GM18505 (cell line): ENCODE results near the gene ERCC6L2.

ENCODE experiments used
- ATAC-seq: cut with Tn5 transposase; IDR thresholded peaks from one replicate; pipeline ENCODE4 v1.9.1; 2021; ENCODE audit not compliant: unreplicated experiment
- POLR2A ChIP-seq: IDR thresholded peaks from 4 replicates; pipeline ENCODE4 v1.6.1; 2011; ENCODE audit warnings: borderline replicate concordance; ENCODE audit not compliant: insufficient read depth, insufficient read length; ENCODE audit errors: extremely low read depth

The ERCC6L2 gene

DNA sequence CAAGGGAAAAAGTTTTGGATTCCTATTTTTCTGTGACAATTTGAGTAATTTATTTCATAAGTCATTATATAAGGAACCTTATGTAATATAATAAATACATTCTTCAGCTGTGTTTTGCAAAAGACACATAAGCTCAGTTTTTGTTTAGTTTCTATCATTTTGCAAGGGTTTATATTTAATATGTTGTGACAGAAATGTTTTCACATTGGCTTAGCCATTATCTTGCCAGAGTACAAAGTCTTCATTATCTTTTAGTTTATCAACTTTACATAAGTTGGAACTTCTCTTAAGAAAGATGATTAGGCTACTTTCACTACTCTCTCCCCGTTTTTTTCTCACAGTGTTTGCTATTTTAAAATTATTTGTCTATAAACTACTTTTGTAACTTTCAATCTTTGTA lies 54.8 kb downstream of the ERCC6L2 start:
- no peak for ATAC-seq
- TF ChIP-seq POLR2A = no peak

DNA sequence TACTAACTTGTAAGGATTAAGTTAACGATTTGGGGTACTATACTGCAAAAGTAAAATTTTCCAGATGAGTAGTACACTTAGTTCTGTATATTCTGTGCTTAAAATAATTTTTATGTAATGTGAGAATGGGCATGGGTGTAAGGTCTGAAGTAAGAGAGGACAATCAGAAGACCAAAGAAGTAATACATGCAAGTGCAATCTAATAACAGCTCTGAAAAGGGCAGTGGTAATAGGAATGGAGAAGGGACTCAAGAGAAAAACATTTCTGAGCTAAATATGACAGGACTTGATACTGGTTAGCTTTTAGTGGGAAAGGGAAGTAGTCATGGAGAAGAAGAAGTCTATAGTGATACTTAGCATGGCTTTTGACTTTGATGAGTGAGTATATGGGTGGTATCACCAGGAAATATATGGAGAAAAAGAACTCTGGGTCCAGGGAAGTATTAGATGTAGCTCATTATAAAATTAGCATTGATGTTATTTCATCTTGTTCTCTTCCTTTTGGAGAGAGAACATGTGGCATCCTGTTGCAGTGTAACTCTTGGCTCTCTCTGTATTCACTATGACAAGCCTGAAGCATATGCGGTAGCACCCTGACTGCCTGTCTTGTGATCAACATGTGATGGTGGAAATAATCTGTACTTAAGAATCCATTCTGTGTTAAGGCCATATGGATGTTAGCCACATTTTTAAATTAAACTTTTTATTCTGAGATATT lies 60.5 kb downstream of the ERCC6L2 start:
- no peak for TF ChIP-seq POLR2A
- no peak for ATAC-seq

DNA sequence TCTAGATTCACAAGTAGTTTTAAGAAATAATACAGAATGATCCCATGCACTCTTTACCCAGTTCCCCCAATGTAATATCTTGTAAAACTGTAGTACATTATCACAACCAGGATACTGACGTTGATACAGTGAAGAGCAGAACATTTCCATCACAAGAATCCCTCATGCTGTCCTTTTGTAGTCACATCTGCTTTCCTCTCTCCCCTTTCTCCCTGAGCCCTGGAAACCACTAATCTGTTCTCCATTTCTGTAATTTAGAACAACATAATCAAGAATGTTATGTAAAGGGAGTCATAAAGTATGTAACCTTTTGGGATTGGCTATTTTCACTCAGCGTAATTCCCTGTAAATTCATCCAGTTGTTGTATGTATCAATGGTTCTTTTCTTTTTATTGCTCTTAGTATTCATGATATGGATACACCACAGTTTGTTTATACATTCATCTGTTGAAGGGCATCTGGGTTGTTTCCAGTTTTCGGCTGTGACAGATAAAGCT lies 61.1 kb downstream of the ERCC6L2 start:
- ATAC-seq = no peak
- TF ChIP-seq POLR2A = no peak

DNA sequence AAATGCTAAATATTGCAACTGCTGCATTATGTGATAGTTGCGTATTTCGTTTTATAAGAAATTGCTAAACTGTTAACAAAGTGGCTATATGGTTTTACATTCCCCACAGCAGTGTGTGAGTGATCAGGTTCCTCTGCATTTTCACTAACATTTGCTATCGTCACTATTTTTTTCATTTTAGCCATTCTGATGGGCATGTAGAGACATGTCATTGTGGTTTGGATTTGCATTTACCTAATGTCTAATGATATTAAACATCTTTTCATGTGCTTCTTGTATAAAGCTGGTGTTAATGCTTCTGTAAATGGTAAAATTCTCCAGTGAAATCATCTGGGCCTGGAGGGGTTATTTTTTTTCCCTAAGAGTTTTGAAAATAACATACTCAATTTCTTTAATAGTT lies 61.6 kb downstream of the ERCC6L2 start:
- no peak for ATAC-seq
- no peak for TF ChIP-seq POLR2A

DNA sequence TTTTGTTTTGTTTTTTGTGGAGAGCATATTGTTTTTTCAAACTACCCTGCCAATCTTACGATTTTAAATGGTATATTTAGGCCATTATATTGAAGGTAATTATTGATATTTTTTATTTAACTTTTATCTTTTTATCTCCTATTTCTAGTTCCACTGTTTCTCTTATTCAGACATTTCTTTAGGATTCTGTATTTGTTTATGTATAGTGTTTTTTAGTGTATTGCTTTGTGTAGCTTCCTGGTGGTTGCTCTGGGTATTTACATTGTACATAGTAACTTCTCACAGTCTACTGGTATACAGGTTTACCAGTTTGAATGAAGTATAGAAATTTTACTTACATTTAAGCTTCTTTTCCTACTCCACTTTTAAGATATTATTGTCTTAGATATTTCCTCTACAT lies 63.2 kb downstream of the ERCC6L2 start:
- no peak for ATAC-seq

DNA sequence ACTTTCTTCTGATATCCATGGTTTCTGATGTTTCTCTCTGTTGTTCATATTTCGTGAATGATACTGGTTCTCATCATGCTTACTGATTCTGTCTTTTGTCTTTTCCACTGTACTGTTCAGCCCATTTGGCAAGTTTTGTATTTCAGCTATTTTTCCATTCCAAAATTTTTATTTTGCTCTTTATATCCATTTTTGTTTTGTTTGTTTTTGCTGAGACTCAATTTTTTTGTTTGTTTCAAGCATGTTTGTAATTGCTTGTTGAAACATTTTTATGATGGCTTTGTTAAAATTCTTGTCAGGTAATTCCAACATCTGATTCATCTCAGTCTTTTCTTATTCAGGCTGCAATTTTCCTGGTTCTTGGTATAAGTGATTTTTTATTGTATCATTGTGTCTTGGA lies 64.0 kb downstream of the ERCC6L2 start:
- TF ChIP-seq POLR2A = no peak
- ATAC-seq = no peak

More for the DNA sequence above, 63.2 kb downstream of the ERCC6L2 start:
- no peak for TF ChIP-seq POLR2A

DNA sequence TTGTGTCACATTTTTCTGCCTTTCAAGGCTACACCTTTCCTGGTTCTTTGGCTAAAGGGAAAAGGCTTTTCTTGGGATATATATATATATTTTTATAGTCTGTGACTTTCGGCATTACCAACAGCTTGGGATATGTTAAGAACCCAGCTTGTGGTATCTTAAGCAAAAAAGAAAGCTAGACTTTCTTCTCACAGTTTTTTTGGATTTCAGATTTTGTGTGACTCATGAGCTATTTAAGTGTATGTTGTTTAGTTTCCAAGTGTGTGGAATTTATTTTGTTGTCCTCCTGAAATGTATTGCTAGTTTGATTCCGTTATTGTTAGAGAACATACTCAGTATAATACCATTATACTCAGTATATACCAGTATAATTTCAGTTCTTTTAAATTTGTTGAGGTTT lies 64.8 kb downstream of the ERCC6L2 start:
- ATAC-seq = no peak
- TF ChIP-seq POLR2A = no peak

DNA sequence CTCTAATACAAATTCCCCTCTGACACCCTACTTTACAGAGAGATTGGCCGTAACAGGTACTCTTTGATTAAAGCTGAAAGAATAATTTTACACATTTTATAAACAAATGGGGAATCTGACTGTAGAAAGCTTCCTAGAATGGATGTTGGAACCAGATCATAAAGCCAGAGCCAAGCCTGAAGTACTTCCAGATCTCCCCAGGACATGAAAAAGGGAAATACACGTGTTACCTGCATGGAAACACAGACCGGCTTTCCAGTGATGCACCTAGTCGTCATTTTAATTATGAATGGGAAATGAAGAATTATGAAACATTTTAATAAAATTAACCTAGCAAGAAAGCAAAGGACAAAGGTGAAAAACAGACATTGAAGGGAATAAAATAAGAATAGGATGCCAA lies 66.5 kb downstream of the ERCC6L2 start:
- no peak for ATAC-seq
- no peak for TF ChIP-seq POLR2A

DNA sequence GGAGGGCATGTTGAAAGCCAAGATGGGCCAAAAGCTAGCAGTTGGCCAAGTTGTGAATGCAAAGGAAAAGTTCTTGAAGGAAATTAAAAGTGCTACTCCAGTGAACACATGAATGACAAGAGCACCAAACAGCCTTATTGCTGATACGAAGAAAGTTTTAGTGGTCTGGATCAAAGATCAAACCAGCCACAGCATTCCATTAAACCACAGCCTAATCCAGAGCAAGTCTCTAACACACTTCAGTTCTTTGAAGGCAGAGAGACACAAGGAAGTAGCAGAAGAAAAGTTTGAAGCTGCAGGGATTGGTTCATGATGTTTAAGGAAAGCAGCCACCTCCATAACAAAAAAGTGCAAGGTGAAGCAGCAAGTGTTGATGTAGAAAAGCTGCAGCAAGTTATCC lies 71.6 kb downstream of the ERCC6L2 start:
- ATAC-seq = no peak

DNA sequence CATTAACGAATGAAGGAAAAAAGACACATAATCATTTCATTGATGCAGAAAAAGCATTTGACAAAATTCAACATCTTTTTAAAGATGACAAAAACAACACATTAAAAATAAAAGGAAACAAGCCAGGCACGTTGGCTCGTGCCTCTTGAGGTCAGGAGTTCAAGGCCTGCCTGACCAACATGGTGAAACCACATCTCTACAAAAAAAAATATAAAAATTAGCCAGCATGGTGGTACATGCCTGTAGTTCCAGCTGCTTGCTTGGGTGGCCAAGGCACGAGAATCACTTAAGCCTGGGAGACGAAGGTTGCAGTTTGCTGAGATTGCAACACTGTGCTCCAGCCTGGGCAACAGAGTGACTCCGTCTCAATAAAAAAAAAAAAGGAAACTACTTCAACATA lies 77.0 kb downstream of the ERCC6L2 start:
- ATAC-seq = no peak
- no peak for TF ChIP-seq POLR2A

More for the DNA sequence above, 71.6 kb downstream of the ERCC6L2 start:
- no peak for TF ChIP-seq POLR2A

DNA sequence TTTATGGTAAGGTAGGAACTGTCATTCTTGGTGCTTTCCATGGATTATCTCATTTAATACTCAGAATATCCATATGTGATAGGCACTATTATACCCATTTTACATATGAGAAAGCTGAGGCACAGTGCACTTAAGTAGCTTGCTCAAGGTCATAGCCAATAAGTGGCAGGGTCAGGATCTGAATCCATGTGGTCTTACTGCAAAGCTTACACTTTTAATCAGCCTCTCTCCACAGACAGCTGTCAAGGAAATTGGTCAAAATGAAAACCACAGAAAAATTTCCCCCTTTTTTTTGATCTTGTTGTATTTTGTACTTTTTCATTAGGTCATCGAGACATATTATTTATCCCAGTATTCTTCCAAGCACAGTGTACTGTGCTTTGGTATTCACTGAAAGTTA lies 78.5 kb downstream of the ERCC6L2 start:
- ATAC-seq = no peak
- TF ChIP-seq POLR2A = no peak

DNA sequence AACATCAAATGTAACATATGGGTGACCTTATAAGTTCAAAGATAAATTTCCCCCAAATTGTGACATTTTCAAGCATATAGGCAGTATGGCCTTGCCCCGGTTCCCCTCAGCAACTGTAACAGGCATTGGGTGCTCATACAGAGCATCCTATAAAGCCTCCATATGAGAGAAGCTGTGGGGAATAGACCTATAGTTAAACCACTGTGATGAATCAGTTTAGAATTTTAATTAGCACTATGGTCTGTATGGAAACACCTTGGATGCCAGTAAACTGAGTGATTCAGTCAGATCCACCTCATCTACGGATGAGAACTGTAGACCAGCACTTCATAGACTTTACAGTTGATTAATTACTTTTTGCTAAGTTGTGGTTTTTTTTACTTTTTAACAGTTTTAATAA lies 79.4 kb downstream of the ERCC6L2 start:
- TF ChIP-seq POLR2A = no peak
- no peak for ATAC-seq

DNA sequence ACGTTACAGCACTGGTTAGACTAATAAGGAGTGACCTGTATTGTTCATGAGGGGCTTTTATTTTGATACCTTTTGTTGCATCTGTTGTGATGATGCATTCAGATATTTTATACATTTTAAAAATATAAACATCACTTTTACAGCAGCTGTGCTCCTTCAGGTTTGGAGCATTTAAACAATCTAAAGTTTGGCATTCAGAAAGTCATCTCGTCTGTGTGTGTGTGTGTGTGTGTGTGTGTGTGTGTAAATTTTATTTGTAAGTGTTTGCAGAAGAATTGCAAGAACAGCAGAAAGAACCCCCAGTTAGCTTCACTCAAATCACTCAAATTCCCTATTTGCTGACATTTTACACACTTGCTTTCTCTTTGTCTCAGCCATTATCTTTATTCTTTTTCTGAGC lies 87.4 kb downstream of the ERCC6L2 start:
- no peak for ATAC-seq
- no peak for TF ChIP-seq POLR2A

DNA sequence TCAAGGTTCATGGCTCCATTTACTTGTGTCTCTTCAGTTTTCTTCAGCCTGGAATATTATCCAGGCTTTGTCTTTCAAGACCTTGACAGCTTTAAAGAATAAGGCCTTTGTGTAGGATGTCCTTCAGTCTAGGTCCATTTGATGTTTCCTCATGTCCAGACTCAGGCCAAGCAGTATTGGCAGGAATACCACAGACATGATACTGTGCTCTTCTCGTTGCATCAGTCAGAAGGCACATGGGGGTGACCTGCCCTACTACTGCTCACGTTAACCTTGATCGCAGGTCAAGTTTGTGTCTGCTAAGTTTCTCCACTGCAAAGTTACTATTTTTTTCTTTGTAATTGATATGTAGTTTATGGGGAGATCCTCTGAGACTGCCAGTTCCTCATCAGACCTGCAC lies 88.2 kb downstream of the ERCC6L2 start:
- no peak for ATAC-seq
- no peak for TF ChIP-seq POLR2A

DNA sequence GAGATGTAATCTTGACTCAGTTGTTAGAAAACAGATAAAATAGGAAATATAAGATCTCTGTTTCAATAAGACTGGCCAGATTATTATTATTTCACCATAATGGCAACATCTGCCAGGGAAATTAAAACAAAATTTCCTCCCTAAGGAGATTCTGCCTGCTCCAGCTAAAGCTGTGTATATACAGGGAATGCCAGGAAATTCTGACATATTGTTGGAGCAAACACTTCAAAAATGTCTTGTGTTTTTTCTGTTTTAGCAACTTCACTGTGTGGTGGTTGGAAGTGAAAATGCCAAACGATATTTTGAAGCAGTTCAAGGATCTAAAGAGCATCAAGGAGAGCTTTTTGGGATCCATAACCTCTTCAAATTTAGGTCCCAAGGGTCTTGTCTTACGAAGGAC lies 90.8 kb downstream of the ERCC6L2 start:
- no peak for TF ChIP-seq POLR2A
- no peak for ATAC-seq

DNA sequence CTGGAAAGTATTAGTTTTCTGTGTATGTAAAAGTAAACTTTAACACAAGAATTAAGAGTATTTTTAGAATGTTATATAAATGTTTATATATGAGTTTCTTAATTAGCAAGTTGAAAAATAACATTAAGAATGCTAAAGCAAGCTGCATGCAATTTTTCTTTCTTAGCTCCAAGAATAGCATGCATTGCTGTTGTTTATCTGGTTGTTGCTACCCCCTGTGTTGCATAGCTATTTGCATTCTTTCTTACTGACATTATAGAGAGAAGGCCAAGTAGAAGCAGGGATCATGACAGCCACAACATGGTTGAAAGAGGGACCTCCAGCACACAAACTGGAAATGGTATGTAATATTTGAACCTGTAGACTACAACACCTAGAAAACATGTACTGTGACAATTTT lies 94.8 kb downstream of the ERCC6L2 start:
- no peak for TF ChIP-seq POLR2A
- no peak for ATAC-seq

DNA sequence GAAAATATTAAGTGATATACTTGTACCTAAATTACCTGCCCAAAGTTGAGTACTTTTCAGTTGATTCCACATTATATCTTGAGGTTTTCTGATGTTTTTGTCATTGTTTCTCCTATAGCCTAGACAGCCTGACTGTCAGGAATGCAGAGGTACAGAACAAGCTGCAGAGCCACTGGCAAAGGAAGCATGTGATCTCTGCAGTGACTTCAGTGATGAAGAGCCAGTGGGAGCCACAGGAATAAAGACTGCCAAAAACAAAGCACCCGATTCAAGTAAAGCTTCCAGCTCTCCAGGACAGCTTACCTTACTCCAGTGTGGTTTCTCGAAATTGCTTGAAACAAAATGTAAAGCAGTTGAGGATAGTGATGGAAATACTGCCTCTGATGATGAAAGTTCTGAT lies 96.3 kb downstream of the ERCC6L2 start:
- ATAC-seq = no peak

More for the DNA sequence above, 96.3 kb downstream of the ERCC6L2 start:
- TF ChIP-seq POLR2A = no peak
